Central memory CD4-positive, alpha-beta T cell (primary cell): Measurements from ENCODE around the gene MUC5AC.
"Not testable (repeated sequence)": the region's sequence is repeated elsewhere in the genome, so short reads cannot be mapped to it uniquely, and the experiment has no call there.

ENCODE experiments used
- DNase-seq: peaks from one replicate; pipeline ENCODE4 v3.0.0; 2022

MUC5AC gene

GRCh38 chr11:1199241-1199750, 41.5 kb downstream of the MUC5AC start:
- DNase-seq = no peak

- no peak for DNase-seq
Measured at GRCh38 chr11:1199751-1200610, 42.2 kb downstream of the MUC5AC start.

- no peak for DNase-seq
Measured at GRCh38 chr11:1200611-1201191, 42.9 kb downstream of the MUC5AC start.

- no peak for DNase-seq
Measured at GRCh38 chr11:1201395-1202153, 43.8 kb downstream of the MUC5AC start.

- DNase-seq = no peak
Measured at GRCh38 chr11:1202154-1202775, 44.5 kb downstream of the MUC5AC start.

GRCh38 chr11:1202776-1203504, 45.2 kb downstream of the MUC5AC start:
- peak; percentile 41 for DNase-seq

GRCh38 chr11:1203505-1204271, 45.9 kb downstream of the MUC5AC start:
- DNase-seq = no peak

GRCh38 chr11:1204381-1205101, 46.8 kb downstream of the MUC5AC start:
- no peak for DNase-seq

- DNase-seq = no peak
Measured at GRCh38 chr11:1205121-1205986, 47.6 kb downstream of the MUC5AC start.

- no peak for DNase-seq
Measured at GRCh38 chr11:1205987-1206331, 48.2 kb downstream of the MUC5AC start.

GRCh38 chr11:1206391-1207271, 48.9 kb downstream of the MUC5AC start:
- DNase-seq = no peak

- no peak for DNase-seq
Measured at GRCh38 chr11:1207401-1208143, 49.8 kb downstream of the MUC5AC start.

- no peak for DNase-seq
Measured at GRCh38 chr11:1208144-1208393, 50.3 kb downstream of the MUC5AC start.

GRCh38 chr11:1208394-1209261, 50.9 kb downstream of the MUC5AC start:
- no peak for DNase-seq

- DNase-seq = no peak
Measured at GRCh38 chr11:1209371-1210057, 51.8 kb downstream of the MUC5AC start.

GRCh38 chr11:1211838-1212237, 54.1 kb downstream of the MUC5AC start:
- no peak for DNase-seq

GRCh38 chr11:1215826-1216225, 58.1 kb downstream of the MUC5AC start:
- not testable (repeated sequence) for DNase-seq
